Stimulated activated CD4-positive, alpha-beta T cell treated with anti-CD3 and anti-CD28 coated beads, Interleukin-15, amount 100 ng/mL, for 1 hour (primary cell): ENCODE results near the gene SLC33A1.

ENCODE experiments used
- DNase-seq, 2 donors: peaks; one replicate each; pipeline ENCODE4 v3.0.0-alpha.2; 2020; ENCODE audit warnings: low read depth in 1 of 2, low spot score in 1 of 2

Gene SLC33A1

GRCh38 chr3:155792532-155792931 lies 61.7 kb downstream of the SLC33A1 start:
- DNase-seq, result no peak

GRCh38 chr3:155791190-155791589 lies 63.0 kb downstream of the SLC33A1 start:
- DNase-seq, result no peak

GRCh38 chr3:155790272-155790925 lies 63.8 kb downstream of the SLC33A1 start:
- no peak for DNase-seq

- no peak for DNase-seq
Observed at GRCh38 chr3:155785662-155786295, 68.4 kb downstream of the SLC33A1 start.

GRCh38 chr3:155782390-155782953 lies 71.8 kb downstream of the SLC33A1 start:
- DNase-seq, result no peak

- DNase-seq, result no peak
Observed at GRCh38 chr3:155780291-155780690, 73.9 kb downstream of the SLC33A1 start.

- no peak for DNase-seq
Observed at GRCh38 chr3:155778462-155778861, 75.8 kb downstream of the SLC33A1 start.

- no peak for DNase-seq
Observed at GRCh38 chr3:155772801-155773200, 81.4 kb downstream of the SLC33A1 start.

GRCh38 chr3:155771126-155771525 lies 83.1 kb downstream of the SLC33A1 start:
- DNase-seq, result no peak
